Measurements from ENCODE around the gene PLXDC1. TPM values are rescaled to one million over a fixed set of nuclear protein-coding genes. Genes with fewer than 3 reads are reported as not detected.
"Not testable (repeated sequence)": the region's sequence is repeated elsewhere in the genome, so short reads cannot be mapped to it uniquely, and the experiment has no call there.

The PLXDC1 gene
- total RNA-seq, 2 donors from 2014 or later, result 3.0 to 5.6 TPM

- H3K27me3 Mint-ChIP-seq (ENCODE audit: low read depth), result peaks cover 19% of the 10 kb centered on the region
- no peak for DNase-seq
- H3K27ac Mint-ChIP-seq, result no peak overlapping the region
- H3K4me3 Mint-ChIP-seq, result peak overlapping the region; percentile 50 to 65
- H3K4me1 Mint-ChIP-seq (ENCODE audit: low read depth), result peaks cover 8% of the 10 kb centered on the region
- ATAC-seq (replicated peaks in 1 of 2), result no peak
- no peaks in the 10 kb centered on the region for H3K36me3 Mint-ChIP-seq (ENCODE audit: insufficient read depth in 2 of 2)
- H3K9me3 Mint-ChIP-seq, result no peaks in the 10 kb centered on the region
Measured at GRCh38 chr17:39027455-39028035, 123.9 kb downstream of the PLXDC1 start.

- ATAC-seq (replicated peaks in 1 of 2) (peak; percentile 55 to 64), DNase-seq (peak; percentile 32 to 40)
- H3K4me3 Mint-ChIP-seq, result peak overlapping the region; percentile 50 to 65
- peaks cover 19% of the 10 kb centered on the region for H3K27me3 Mint-ChIP-seq (ENCODE audit: low read depth)
- no peak overlapping the region for H3K27ac Mint-ChIP-seq
- H3K9me3 Mint-ChIP-seq, result no peaks in the 10 kb centered on the region
- H3K36me3 Mint-ChIP-seq (ENCODE audit: insufficient read depth in 2 of 2), result no peaks in the 10 kb centered on the region
- peaks cover 8% of the 10 kb centered on the region for H3K4me1 Mint-ChIP-seq (ENCODE audit: low read depth)
Measured at GRCh38 chr17:39026980-39027451, 124.4 kb downstream of the PLXDC1 start.

DNA sequence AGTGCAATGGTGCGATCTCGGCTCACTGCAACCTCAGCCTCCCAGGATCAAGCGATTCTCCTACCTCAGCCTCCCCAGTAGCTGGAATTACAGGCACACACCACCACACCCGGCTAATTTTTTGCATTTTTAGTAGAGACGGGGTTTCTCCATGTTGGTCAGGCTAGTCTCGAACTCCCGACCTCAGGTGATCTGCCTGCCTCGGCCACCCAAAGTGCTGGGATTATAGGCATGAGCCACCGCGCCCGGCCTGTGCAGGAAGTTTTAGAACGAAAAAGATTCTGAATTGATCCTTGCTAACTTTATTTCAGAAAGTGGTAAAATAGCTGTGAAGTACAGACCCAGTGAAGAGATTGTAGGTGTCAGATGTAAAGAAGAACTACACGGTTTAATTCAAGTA lies 125.1 kb downstream of the PLXDC1 start:
- not testable (repeated sequence) for H3K9me3 Mint-ChIP-seq; H3K4me1 Mint-ChIP-seq (ENCODE audit: low read depth); H3K36me3 Mint-ChIP-seq (ENCODE audit: insufficient read depth in 2 of 2); DNase-seq; H3K27ac Mint-ChIP-seq; ATAC-seq (replicated peaks in 1 of 2)
- H3K27me3 Mint-ChIP-seq (ENCODE audit: low read depth), result peaks cover 15% of the 10 kb centered on the region
- H3K4me3 Mint-ChIP-seq, result peak overlapping the region; percentile 59 to 65

DNA sequence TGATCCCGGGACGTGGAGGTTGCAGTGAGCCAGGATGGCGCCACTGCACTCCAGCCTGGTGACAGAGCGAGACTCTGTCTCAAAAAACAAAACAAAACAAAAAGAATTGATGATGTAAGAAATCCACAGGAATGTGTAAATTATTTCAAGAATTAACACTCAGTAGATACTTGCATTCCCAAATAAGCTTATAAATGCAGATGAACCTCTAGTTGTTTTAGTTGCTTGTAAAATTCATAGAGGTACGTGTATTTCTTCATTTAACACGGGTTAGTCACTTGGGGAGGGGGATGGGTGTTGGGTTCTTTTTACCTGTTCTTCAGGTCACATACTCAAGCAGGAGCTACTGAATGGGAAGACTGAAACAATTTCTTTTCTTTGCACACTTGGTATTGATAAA lies 128.5 kb downstream of the PLXDC1 start:
- DNase-seq (no peak), ATAC-seq (replicated peaks in 1 of 2) (no peak)
- Mint-ChIP-seq H3K4me1 (ENCODE audit: low read depth) (peaks cover 20% of the 10 kb centered on the region), H3K27me3 (ENCODE audit: low read depth) (peaks cover 9% of the 10 kb centered on the region), H3K4me3 (no peak overlapping the region), H3K27ac (no peak overlapping the region), H3K9me3 (no peaks in the 10 kb centered on the region), H3K36me3 (ENCODE audit: insufficient read depth in 2 of 2) (no peaks in the 10 kb centered on the region)

- H3K4me1 Mint-ChIP-seq (ENCODE audit: low read depth), result peaks cover 26% of the 10 kb centered on the region
- H3K27me3 Mint-ChIP-seq (ENCODE audit: low read depth); H3K36me3 Mint-ChIP-seq (ENCODE audit: insufficient read depth in 2 of 2); H3K27ac Mint-ChIP-seq; H3K4me3 Mint-ChIP-seq; H3K9me3 Mint-ChIP-seq; ATAC-seq (replicated peaks in 1 of 2); DNase-seq: not testable (repeated sequence)
Measured at GRCh38 chr17:39020037-39020436, 131.4 kb downstream of the PLXDC1 start.

- H3K4me3 Mint-ChIP-seq, result peak overlapping the region in 1 of 2 donors; percentile 34
- H3K27me3 Mint-ChIP-seq (ENCODE audit: low read depth), result no peaks in the 10 kb centered on the region
- peak; percentile 30 to 55 for ATAC-seq (replicated peaks in 1 of 2)
- peaks cover 26% of the 10 kb centered on the region for H3K4me1 Mint-ChIP-seq (ENCODE audit: low read depth)
- DNase-seq, result peak in 1 of 2 donors; percentile 17
- no peak overlapping the region for H3K27ac Mint-ChIP-seq
- no peaks in the 10 kb centered on the region for H3K36me3 Mint-ChIP-seq (ENCODE audit: insufficient read depth in 2 of 2)
- H3K9me3 Mint-ChIP-seq, result no peaks in the 10 kb centered on the region
Measured at GRCh38 chr17:39018267-39019134, 132.9 kb downstream of the PLXDC1 start.

GRCh38 chr17:39016193-39017153 lies 135.0 kb downstream of the PLXDC1 start:
- no peaks in the 10 kb centered on the region for H3K27me3 Mint-ChIP-seq (ENCODE audit: low read depth)
- no peak for DNase-seq
- ATAC-seq (replicated peaks in 1 of 2), result peak in 1 of 2 donors; percentile 49
- no peak overlapping the region for H3K27ac Mint-ChIP-seq
- no peaks in the 10 kb centered on the region for H3K9me3 Mint-ChIP-seq
- H3K4me1 Mint-ChIP-seq (ENCODE audit: low read depth), result peaks cover 26% of the 10 kb centered on the region
- no peak overlapping the region for H3K4me3 Mint-ChIP-seq
- H3K36me3 Mint-ChIP-seq (ENCODE audit: insufficient read depth in 2 of 2), result no peaks in the 10 kb centered on the region

DNA sequence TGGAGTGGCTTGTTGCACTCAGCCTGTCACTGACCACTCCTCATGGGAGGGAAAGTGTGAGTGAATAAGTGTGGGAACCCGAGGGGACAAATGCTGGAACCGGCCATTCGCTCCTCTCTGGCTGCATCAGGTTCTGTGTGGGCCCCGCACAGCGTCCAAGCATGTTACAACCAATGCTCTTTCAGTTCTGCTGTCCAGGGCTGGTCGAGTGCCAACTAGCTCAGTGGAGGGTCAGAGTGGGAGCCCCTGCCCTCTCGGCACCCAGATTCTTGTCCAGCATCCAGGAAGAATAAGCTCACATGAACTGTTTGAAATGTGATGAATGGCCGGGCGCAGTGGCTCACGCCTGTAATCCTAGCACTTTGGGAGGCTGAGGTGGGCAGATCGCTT lies 135.9 kb downstream of the PLXDC1 start:
- Mint-ChIP-seq H3K9me3 (no peaks in the 10 kb centered on the region), H3K27me3 (ENCODE audit: low read depth) (no peaks in the 10 kb centered on the region), H3K4me1 (ENCODE audit: low read depth) (peaks cover 26% of the 10 kb centered on the region), H3K27ac (no peak overlapping the region), H3K36me3 (ENCODE audit: insufficient read depth in 2 of 2) (no peaks in the 10 kb centered on the region), H3K4me3 (no peak overlapping the region)
- DNase-seq, result no peak
- no peak for ATAC-seq (replicated peaks in 1 of 2)

GRCh38 chr17:39014795-39015545 lies 136.5 kb downstream of the PLXDC1 start:
- no peaks in the 10 kb centered on the region for H3K27me3 Mint-ChIP-seq (ENCODE audit: low read depth)
- no peaks in the 10 kb centered on the region for H3K9me3 Mint-ChIP-seq
- no peak overlapping the region for H3K4me3 Mint-ChIP-seq
- no peaks in the 10 kb centered on the region for H3K36me3 Mint-ChIP-seq (ENCODE audit: insufficient read depth in 2 of 2)
- H3K4me1 Mint-ChIP-seq (ENCODE audit: low read depth), result peaks cover 26% of the 10 kb centered on the region
- no peak for DNase-seq
- no peak for ATAC-seq (replicated peaks in 1 of 2)
- H3K27ac Mint-ChIP-seq, result no peak overlapping the region

- no peaks in the 10 kb centered on the region for H3K36me3 Mint-ChIP-seq (ENCODE audit: insufficient read depth in 2 of 2)
- H3K9me3 Mint-ChIP-seq, result no peaks in the 10 kb centered on the region
- DNase-seq (no peak), ATAC-seq (replicated peaks in 1 of 2) (no peak)
- no peak overlapping the region for H3K27ac Mint-ChIP-seq
- no peak overlapping the region for H3K4me3 Mint-ChIP-seq
- no peaks in the 10 kb centered on the region for H3K27me3 Mint-ChIP-seq (ENCODE audit: low read depth)
- peaks cover 26% of the 10 kb centered on the region for H3K4me1 Mint-ChIP-seq (ENCODE audit: low read depth)
Measured at GRCh38 chr17:39014044-39014794, 137.2 kb downstream of the PLXDC1 start.
